H1 (cell line): ENCODE data around the gene MAML3. TPM values are rescaled to one million over a fixed set of nuclear protein-coding genes. Genes with fewer than 3 reads are reported as not detected.

Experiments used
- POLR2AphosphoS5 ChIP-seq: IDR thresholded peaks from 2 replicates; pipeline ENCODE4 v1.6.1; 2011; ENCODE audit warnings: low read depth, low read length
- TCF12 ChIP-seq: IDR thresholded peaks from 2 replicates; pipeline ENCODE4 v1.6.1; 2011; ENCODE audit warnings: low read depth, mild to moderate bottlenecking, low read length
- USF2 ChIP-seq: IDR thresholded peaks from 2 replicates; pipeline ENCODE4 v1.6.1; 2011; ENCODE audit warnings: low read length, improper control_type of control experiment
- polyA plus RNA-seq, 7 experiments: library from polyadenylated mRNA; depleted of rRNA in 3 of 7; stranded (reverse) in 5 of 7; unstranded in 2 of 7; fragments of >200 nt in 5 of 7; fragments of 200-250 nt in 2 of 7; gene quantifications; 1 replicate in 5 of 7; 2 replicates in 1 of 7; 4 replicates in 1 of 7; pipeline versions ENCODE4 v1.2.1 to v1.2.3, GENCODE V29; 2011 to 2013; ENCODE audit warnings: missing spikeins in 2 of 7, mixed read lengths in 2 of 7
- total RNA-seq: library from RNA; stranded (reverse); fragmentation: NEBNext Ultra II Directional; extraction: Animal tissue kit (Norgen Biotek cat#: 25700); gene quantifications from 2 replicates; pipeline ENCODE4 v1.2.1, GENCODE V29; 2021

Gene MAML3
- total and polyA plus RNA-seq, 2 of the 8 experiments (the other 6 are each of a cell fraction or from before 2014, with no cell fraction given) = 2.1 to 5.7 TPM

- no peak for TF ChIP-seq USF2
- TF ChIP-seq TCF12 = no peak
- no peak for TF ChIP-seq POLR2AphosphoS5
Observed at GRCh38 chr4:139745111-139745639, 408.8 kb downstream of the MAML3 start (continued).
